Smooth muscle cell of bladder (primary cell): ENCODE measurements around the gene C16orf95. TPM values are rescaled to one million over a fixed set of nuclear protein-coding genes. Genes with fewer than 3 reads are reported as not detected.

Experiments used
- total RNA-seq: library from RNA; depleted of rRNA; stranded (reverse); fragments of >200 nt; gene quantifications from 2 replicates; pipeline ENCODE4 v1.2.3, GENCODE V29; 2014

The C16orf95 gene
- 3.4 and 4.6 TPM in 2 replicates for total RNA-seq

GRCh38 chr16:87316923-87317749 is at the start of gene C16orf95:
Gene C16orf95 (minus strand): TSS chr16:87317392. CDS start chr16:87317242, 150 bp downstream.

Other genes starting within 250 kb of the C16orf95 start
- 21.6 and 33.7 TPM in 2 replicates for gene FBXO31, start 66.4 kb upstream of the C16orf95 start, total RNA-seq
- gene MAP1LC3B, start 74.9 kb upstream of the C16orf95 start, total RNA-seq: 18.9 and 28.2 TPM in 2 replicates
- gene ZCCHC14, start 175.6 kb upstream of the C16orf95 start, total RNA-seq: 5.1 and 11.0 TPM in 2 replicates